ENCODE measurements around the gene SYNE2. TPM values are rescaled to one million over a fixed set of nuclear protein-coding genes. Genes with fewer than 3 reads are reported as not detected.

SYNE2 gene
- polyA plus RNA-seq, 1 donor from 2014 or later: 82.3 TPM

DNA sequence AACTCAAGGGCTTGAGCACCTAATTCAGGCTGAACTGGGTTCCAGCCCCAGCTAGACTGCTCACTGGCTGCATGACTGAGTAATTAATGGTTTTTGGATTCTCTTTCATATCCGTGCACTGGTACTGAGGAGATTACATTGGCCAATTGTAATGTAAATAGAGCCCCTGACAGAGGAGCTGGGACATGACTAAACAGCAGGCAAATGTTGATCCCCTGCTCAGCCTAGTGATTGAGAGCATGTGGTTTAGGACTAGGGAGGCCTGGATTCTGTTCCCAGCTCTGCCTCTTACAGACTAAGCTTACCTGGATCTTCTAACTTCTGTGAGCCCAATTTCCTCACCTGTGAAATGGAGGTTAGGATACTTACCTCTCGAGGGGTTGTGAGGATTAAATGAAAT, 237.1 kb downstream of the SYNE2 start:
- TF ChIP-seq MXI1 (conservative IDR thresholded peaks at IDR 0.05; ENCODE audit: poor library complexity, severe bottlenecking) (no peak), EZH2 (IDR thresholded peaks at IDR 0.05; ENCODE audit: borderline replicate concordance, insufficient read depth, low read length, poor library complexity, severe bottlenecking) (no peak), POLR2AphosphoS5 (IDR thresholded peaks at IDR 0.05) (no peak)
- Histone ChIP-seq H3K79me2 (replicated peaks; ENCODE audit: insufficient read depth, low read length) (no peaks in the 10 kb centered on the region), H3K4me3 (ENCODE audit: low read length) (no peak overlapping the region), H3K9me3 (ENCODE audit: low read length) (no peaks in the 10 kb centered on the region), H3F3A (ENCODE audit: insufficient read depth, low read length, poor library complexity, severe bottlenecking) (no peaks in the 10 kb centered on the region), H3K27ac (ENCODE audit: low read length) (no peak overlapping the region), H3K27me3 (ENCODE audit: insufficient read depth, low read depth, low read length) (no peaks in the 10 kb centered on the region), H3K36me3 (ENCODE audit: insufficient read depth, low read length) (no peaks in the 10 kb centered on the region), H2AFZ (ENCODE audit: low read depth, low read length) (no peak overlapping the region), H3K9ac (ENCODE audit: low read length) (no peak overlapping the region), H3K4me2 (ENCODE audit: low read length) (no peak overlapping the region), H3K9me2 (ENCODE audit: insufficient read depth, low read length) (no peaks in the 10 kb centered on the region), H4K20me1 (ENCODE audit: insufficient read depth) (no peaks in the 10 kb centered on the region)

DNA sequence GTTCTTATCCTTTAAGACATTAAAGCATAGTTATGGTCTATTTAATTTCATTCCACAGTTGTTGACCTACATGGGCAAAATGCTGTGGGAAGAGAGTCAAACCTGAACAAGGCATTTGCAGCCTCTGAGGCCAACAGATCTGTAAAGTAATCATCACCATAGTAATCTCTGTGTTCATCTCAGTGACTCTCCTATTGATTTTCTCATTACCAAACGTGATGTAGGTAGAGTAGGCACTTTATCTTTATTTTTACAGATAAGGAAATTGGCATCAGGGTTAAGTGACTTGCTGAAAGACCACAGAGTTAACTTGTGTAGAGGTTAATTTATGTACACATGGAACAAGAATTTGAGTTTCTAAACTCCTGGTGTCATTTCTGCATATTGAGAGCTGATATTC, 238.4 kb downstream of the SYNE2 start:
- TF ChIP-seq MXI1 (conservative IDR thresholded peaks at IDR 0.05; ENCODE audit: poor library complexity, severe bottlenecking): no peak
- TF ChIP-seq EP300 (conservative IDR thresholded peaks at IDR 0.05; ENCODE audit: poor library complexity, severe bottlenecking): no peak
- TF ChIP-seq, protein P1, sequence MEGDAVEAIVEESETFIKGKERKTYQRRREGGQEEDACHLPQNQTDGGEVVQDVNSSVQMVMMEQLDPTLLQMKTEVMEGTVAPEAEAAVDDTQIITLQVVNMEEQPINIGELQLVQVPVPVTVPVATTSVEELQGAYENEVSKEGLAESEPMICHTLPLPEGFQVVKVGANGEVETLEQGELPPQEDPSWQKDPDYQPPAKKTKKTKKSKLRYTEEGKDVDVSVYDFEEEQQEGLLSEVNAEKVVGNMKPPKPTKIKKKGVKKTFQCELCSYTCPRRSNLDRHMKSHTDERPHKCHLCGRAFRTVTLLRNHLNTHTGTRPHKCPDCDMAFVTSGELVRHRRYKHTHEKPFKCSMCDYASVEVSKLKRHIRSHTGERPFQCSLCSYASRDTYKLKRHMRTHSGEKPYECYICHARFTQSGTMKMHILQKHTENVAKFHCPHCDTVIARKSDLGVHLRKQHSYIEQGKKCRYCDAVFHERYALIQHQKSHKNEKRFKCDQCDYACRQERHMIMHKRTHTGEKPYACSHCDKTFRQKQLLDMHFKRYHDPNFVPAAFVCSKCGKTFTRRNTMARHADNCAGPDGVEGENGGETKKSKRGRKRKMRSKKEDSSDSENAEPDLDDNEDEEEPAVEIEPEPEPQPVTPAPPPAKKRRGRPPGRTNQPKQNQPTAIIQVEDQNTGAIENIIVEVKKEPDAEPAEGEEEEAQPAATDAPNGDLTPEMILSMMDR (IDR thresholded peaks at IDR 0.05; ENCODE audit: poor library complexity, severe bottlenecking): no peak
- TF ChIP-seq RAD21 (conservative IDR thresholded peaks at IDR 0.05): no peak
- no peak for TF ChIP-seq TAF1 (IDR thresholded peaks at IDR 0.05; ENCODE audit: low read depth)
- TF ChIP-seq EZH2 (IDR thresholded peaks at IDR 0.05; ENCODE audit: borderline replicate concordance, insufficient read depth, low read length, poor library complexity, severe bottlenecking): no peak
- TF ChIP-seq POLR2AphosphoS5 (IDR thresholded peaks at IDR 0.05): no peak
- TF ChIP-seq, protein P2, sequence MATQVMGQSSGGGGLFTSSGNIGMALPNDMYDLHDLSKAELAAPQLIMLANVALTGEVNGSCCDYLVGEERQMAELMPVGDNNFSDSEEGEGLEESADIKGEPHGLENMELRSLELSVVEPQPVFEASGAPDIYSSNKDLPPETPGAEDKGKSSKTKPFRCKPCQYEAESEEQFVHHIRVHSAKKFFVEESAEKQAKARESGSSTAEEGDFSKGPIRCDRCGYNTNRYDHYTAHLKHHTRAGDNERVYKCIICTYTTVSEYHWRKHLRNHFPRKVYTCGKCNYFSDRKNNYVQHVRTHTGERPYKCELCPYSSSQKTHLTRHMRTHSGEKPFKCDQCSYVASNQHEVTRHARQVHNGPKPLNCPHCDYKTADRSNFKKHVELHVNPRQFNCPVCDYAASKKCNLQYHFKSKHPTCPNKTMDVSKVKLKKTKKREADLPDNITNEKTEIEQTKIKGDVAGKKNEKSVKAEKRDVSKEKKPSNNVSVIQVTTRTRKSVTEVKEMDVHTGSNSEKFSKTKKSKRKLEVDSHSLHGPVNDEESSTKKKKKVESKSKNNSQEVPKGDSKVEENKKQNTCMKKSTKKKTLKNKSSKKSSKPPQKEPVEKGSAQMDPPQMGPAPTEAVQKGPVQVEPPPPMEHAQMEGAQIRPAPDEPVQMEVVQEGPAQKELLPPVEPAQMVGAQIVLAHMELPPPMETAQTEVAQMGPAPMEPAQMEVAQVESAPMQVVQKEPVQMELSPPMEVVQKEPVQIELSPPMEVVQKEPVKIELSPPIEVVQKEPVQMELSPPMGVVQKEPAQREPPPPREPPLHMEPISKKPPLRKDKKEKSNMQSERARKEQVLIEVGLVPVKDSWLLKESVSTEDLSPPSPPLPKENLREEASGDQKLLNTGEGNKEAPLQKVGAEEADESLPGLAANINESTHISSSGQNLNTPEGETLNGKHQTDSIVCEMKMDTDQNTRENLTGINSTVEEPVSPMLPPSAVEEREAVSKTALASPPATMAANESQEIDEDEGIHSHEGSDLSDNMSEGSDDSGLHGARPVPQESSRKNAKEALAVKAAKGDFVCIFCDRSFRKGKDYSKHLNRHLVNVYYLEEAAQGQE (IDR thresholded peaks at IDR 0.05; ENCODE audit: borderline replicate concordance): no peak
- no peak for TF ChIP-seq SMC3 (conservative IDR thresholded peaks at IDR 0.05; ENCODE audit: poor library complexity)
- Histone ChIP-seq H3K27ac (ENCODE audit: low read length) (no peak overlapping the region), H2AFZ (ENCODE audit: low read depth, low read length) (no peak overlapping the region), H3K36me3 (ENCODE audit: insufficient read depth, low read length) (no peaks in the 10 kb centered on the region), H3F3A (ENCODE audit: insufficient read depth, low read length, poor library complexity, severe bottlenecking) (no peaks in the 10 kb centered on the region), H3K9me2 (ENCODE audit: insufficient read depth, low read length) (no peaks in the 10 kb centered on the region), H3K4me3 (ENCODE audit: low read length) (no peak overlapping the region), H3K4me2 (ENCODE audit: low read length) (no peak overlapping the region), H3K9ac (ENCODE audit: low read length) (no peak overlapping the region), H3K27me3 (ENCODE audit: insufficient read depth, low read depth, low read length) (no peaks in the 10 kb centered on the region), H3K79me2 (replicated peaks; ENCODE audit: insufficient read depth, low read length) (no peaks in the 10 kb centered on the region), H3K9me3 (ENCODE audit: low read length) (no peaks in the 10 kb centered on the region), H4K20me1 (ENCODE audit: insufficient read depth) (no peaks in the 10 kb centered on the region)

DNA sequence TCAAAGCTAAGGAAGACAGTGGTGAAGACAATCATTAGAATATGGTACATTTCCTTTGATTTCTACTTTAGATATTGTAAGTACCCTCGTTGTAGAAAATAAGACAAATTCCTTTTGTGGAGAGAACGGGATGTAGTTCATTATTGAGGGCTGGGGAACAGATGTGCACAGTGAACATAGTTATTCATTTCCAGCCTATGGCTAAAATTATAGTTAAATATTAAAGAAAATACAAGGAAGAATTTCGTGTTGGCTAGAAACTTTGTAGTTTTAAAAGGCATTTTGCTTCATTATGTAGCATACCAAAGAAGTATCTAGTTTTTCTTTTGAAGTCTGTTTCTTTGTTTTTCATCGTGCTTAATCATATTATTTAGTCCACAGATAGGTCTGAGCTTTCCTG, 239.5 kb downstream of the SYNE2 start:
- Histone ChIP-seq H3K9me3 (ENCODE audit: low read length) (no peaks in the 10 kb centered on the region), H3K9me2 (ENCODE audit: insufficient read depth, low read length) (no peaks in the 10 kb centered on the region), H4K20me1 (ENCODE audit: insufficient read depth) (no peaks in the 10 kb centered on the region), H3F3A (ENCODE audit: insufficient read depth, low read length, poor library complexity, severe bottlenecking) (no peaks in the 10 kb centered on the region), H3K27me3 (ENCODE audit: insufficient read depth, low read depth, low read length) (no peaks in the 10 kb centered on the region), H3K9ac (ENCODE audit: low read length) (no peak overlapping the region), H3K4me3 (ENCODE audit: low read length) (no peak overlapping the region), H3K36me3 (ENCODE audit: insufficient read depth, low read length) (no peaks in the 10 kb centered on the region), H2AFZ (ENCODE audit: low read depth, low read length) (no peak overlapping the region), H3K27ac (ENCODE audit: low read length) (no peak overlapping the region), H3K79me2 (replicated peaks; ENCODE audit: insufficient read depth, low read length) (no peaks in the 10 kb centered on the region), H3K4me2 (ENCODE audit: low read length) (no peak overlapping the region)
- TF ChIP-seq RAD21 (conservative IDR thresholded peaks at IDR 0.05) (no peak), EZH2 (IDR thresholded peaks at IDR 0.05; ENCODE audit: borderline replicate concordance, insufficient read depth, low read length, poor library complexity, severe bottlenecking) (no peak), SMC3 (conservative IDR thresholded peaks at IDR 0.05; ENCODE audit: poor library complexity) (no peak), TAF1 (IDR thresholded peaks at IDR 0.05; ENCODE audit: low read depth) (no peak), MXI1 (conservative IDR thresholded peaks at IDR 0.05; ENCODE audit: poor library complexity, severe bottlenecking) (no peak), POLR2AphosphoS5 (IDR thresholded peaks at IDR 0.05) (no peak), EP300 (conservative IDR thresholded peaks at IDR 0.05; ENCODE audit: poor library complexity, severe bottlenecking) (no peak)
- TF ChIP-seq, protein P2 (IDR thresholded peaks at IDR 0.05; ENCODE audit: borderline replicate concordance): no peak
- TF ChIP-seq, protein P1 (IDR thresholded peaks at IDR 0.05; ENCODE audit: poor library complexity, severe bottlenecking): no peak

Measured in neural cell (in vitro differentiated cells).